Panc1 (cell line): ENCODE data around the gene SMIM34. TPM values are rescaled to one million over a fixed set of nuclear protein-coding genes. Genes with fewer than 3 reads are reported as not detected.
"Not testable (repeated sequence)": the region's sequence is repeated elsewhere in the genome, so short reads cannot be mapped to it uniquely, and the experiment has no call there.

Source experiments
- ATAC-seq: fragments of 200-7000 bp; cut with Tn5 transposase; 2 replicates; pipeline ENCODE4 v1.9.1; 2020; ENCODE audit warnings: mild to moderate bottlenecking, moderate library complexity
- BruUV-seq: library from RNA; stranded (reverse); fragments of 400-500 nt; replicated peaks from 2 replicates; lab custom pipeline; 2021; lab: Mats Ljungman, UMichigan
- CTCF ChIA-PET: fragments of 300-600 bp; sonication (Branson Sonifier 250); formaldehyde crosslinking; loops from one replicate; lab custom pipeline; 2022; ENCODE audit warnings: antibody characterized with exemption; lab: Charles Lee
- POLR2A ChIA-PET: fragments of 300-600 bp; sonication (Branson Sonifier 250); formaldehyde crosslinking; loops from one replicate; lab custom pipeline; 2022; ENCODE audit warnings: antibody characterized with exemption; lab: Charles Lee
- DNase-seq: peaks from one replicate; pipeline ENCODE4 v3.0.0-alpha.2; 2010; ENCODE audit warnings: low read depth, low spot score
- H3K27ac ChIP-seq: 2 replicates; pipeline ENCODE4 v1.5.1; 2011; ENCODE audit warnings: mild to moderate bottlenecking, low read length, inconsistent platforms
- H3K27me3 ChIP-seq: fragments of 200-500 bp; sonication (Bioruptor generic); 2 replicates; pipeline ENCODE4 v1.6.0; 2014; ENCODE audit warnings: low read length, inconsistent platforms; ENCODE audit not compliant: control insufficient read depth, insufficient read depth
- H3K36me3 ChIP-seq: fragments of 200-500 bp; sonication (Bioruptor generic); 2 replicates; pipeline ENCODE4 v1.5.1; 2014; ENCODE audit warnings: inconsistent platforms, mild to moderate bottlenecking, low read length, moderate library complexity; ENCODE audit not compliant: control insufficient read depth, insufficient read depth
- H3K4me1 ChIP-seq: 2 replicates; pipeline ENCODE4 v1.5.1; 2011; ENCODE audit warnings: inconsistent platforms, mild to moderate bottlenecking, low read length, moderate library complexity; ENCODE audit not compliant: control insufficient read depth, insufficient read depth
- H3K4me3 ChIP-seq, 2 experiments: 2 replicates each; pipeline ENCODE4 v1.5.1; 2011 to 2012; ENCODE audit warnings: low read depth in 2 of 2, low read length in 2 of 2, mild to moderate bottlenecking in 2 of 2, inconsistent platforms in 1 of 2, moderate library complexity in 1 of 2
- H3K9me3 ChIP-seq: fragments of 200-500 bp; sonication (Bioruptor generic); 2 replicates; pipeline ENCODE4 v1.5.1; 2014; ENCODE audit warnings: low read depth, mild to moderate bottlenecking, inconsistent platforms, low read length, moderate library complexity; ENCODE audit not compliant: control insufficient read depth, insufficient read depth
- POLR2AphosphoS5 ChIP-seq: IDR thresholded peaks from 2 replicates; pipeline ENCODE4 v1.6.1; 2012; ENCODE audit warnings: mild to moderate bottlenecking, low read depth, low read length, moderate library complexity
- SIN3A ChIP-seq: IDR thresholded peaks from 2 replicates; pipeline ENCODE4 v1.6.1; 2012; ENCODE audit warnings: low read depth, mild to moderate bottlenecking, low read length, moderate library complexity, borderline replicate concordance; ENCODE audit not compliant: insufficient read depth
- TCF7L2 ChIP-seq: IDR thresholded peaks from 2 replicates; pipeline ENCODE4 v1.6.1; 2011; ENCODE audit warnings: mild to moderate bottlenecking, low read depth, low read length, inconsistent platforms
- in situ Hi-C: cut with HindIII; loops from 2 replicates; pipeline ENCODE4 v1.10.0; 2016; ENCODE audit warnings: low sequenced_read_pairs, low pct_unique_long_range_greater_than_20kb
- intact Hi-C: fragments of 100-400 bp; cut with micrococcal nuclease; formaldehyde crosslinking; loops from one replicate; pipeline ENCODE4 v1.10.0; 2022; ENCODE audit not compliant: unreplicated experiment
- total RNA-seq: library from RNA; stranded (reverse); gene quantifications from one replicate; pipeline ENCODE4 v1.2.1, GENCODE V29; 2021; ENCODE audit not compliant: unreplicated experiment
- TF ChIP-seq, protein P1 (sequence below), 2 experiments: IDR thresholded peaks; 2 replicates each; pipeline ENCODE4 v1.6.1; 2011 to 2012; ENCODE audit warnings: low read depth in 2 of 2, control low read depth in 1 of 2, low read length in 1 of 2, mild to moderate bottlenecking in 1 of 2, moderate library complexity in 1 of 2; ENCODE audit not compliant: insufficient read depth in 1 of 2
- TF ChIP-seq, protein P2 (sequence below): fragments of 450-650 bp; IDR thresholded peaks from 2 replicates; pipeline ENCODE4 v1.5.1; 2017; ENCODE audit warnings: mild to moderate bottlenecking

Gene SMIM34
- total RNA-seq, 1 experiment from 2014 or later: not detected

- H3K27ac ChIP-seq, DNase-seq, CTCF ChIA-PET, in situ Hi-C loops, POLR2A ChIA-PET, H3K9me3 ChIP-seq, H3K4me3 ChIP-seq, intact Hi-C loops, BruUV-seq, H3K36me3 ChIP-seq, H3K4me1 ChIP-seq, H3K27me3 ChIP-seq: not testable (repeated sequence)
- ATAC-seq: peak; percentile 99
Measured at GRCh38 chr21:34374940-34375618, 48.7 kb downstream of the SMIM34 start, which contains the start of gene SMIM11. Gene SMIM11 (plus strand): TSS chr21:34375507. CDS start chr21:34379505, 3,998 bp downstream.

- H3K27ac ChIP-seq, ATAC-seq, intact Hi-C loops, CTCF ChIA-PET, H3K4me1 ChIP-seq, DNase-seq, H3K4me3 ChIP-seq, H3K9me3 ChIP-seq, H3K27me3 ChIP-seq, POLR2A ChIA-PET, BruUV-seq, H3K36me3 ChIP-seq, in situ Hi-C loops: not testable (repeated sequence)
Measured at GRCh38 chr21:34374462-34374861, 49.3 kb downstream of the SMIM34 start.

GRCh38 chr21:34372321-34372720 lies 51.4 kb downstream of the SMIM34 start:
- Histone ChIP-seq H3K4me3 (no peak overlapping the region), H3K27ac (no peak overlapping the region), H3K9me3 (no peaks in the 10 kb centered on the region), H3K27me3 (no peaks in the 10 kb centered on the region), H3K36me3 (no peaks in the 10 kb centered on the region), H3K4me1 (no peaks in the 10 kb centered on the region)
- ATAC-seq (no peak), DNase-seq (no peak)
- ChIA-PET CTCF (no interaction called here), POLR2A (no interaction called here)
- intact Hi-C loops (no loop called here), in situ Hi-C loops (no loop called here)
- no peak for TF ChIP-seq TCF7L2
- no peak for TF ChIP-seq POLR2AphosphoS5
- TF ChIP-seq SIN3A: no peak
- TF ChIP-seq, protein P1, sequence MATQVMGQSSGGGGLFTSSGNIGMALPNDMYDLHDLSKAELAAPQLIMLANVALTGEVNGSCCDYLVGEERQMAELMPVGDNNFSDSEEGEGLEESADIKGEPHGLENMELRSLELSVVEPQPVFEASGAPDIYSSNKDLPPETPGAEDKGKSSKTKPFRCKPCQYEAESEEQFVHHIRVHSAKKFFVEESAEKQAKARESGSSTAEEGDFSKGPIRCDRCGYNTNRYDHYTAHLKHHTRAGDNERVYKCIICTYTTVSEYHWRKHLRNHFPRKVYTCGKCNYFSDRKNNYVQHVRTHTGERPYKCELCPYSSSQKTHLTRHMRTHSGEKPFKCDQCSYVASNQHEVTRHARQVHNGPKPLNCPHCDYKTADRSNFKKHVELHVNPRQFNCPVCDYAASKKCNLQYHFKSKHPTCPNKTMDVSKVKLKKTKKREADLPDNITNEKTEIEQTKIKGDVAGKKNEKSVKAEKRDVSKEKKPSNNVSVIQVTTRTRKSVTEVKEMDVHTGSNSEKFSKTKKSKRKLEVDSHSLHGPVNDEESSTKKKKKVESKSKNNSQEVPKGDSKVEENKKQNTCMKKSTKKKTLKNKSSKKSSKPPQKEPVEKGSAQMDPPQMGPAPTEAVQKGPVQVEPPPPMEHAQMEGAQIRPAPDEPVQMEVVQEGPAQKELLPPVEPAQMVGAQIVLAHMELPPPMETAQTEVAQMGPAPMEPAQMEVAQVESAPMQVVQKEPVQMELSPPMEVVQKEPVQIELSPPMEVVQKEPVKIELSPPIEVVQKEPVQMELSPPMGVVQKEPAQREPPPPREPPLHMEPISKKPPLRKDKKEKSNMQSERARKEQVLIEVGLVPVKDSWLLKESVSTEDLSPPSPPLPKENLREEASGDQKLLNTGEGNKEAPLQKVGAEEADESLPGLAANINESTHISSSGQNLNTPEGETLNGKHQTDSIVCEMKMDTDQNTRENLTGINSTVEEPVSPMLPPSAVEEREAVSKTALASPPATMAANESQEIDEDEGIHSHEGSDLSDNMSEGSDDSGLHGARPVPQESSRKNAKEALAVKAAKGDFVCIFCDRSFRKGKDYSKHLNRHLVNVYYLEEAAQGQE (IDR thresholded peaks at IDR 0.05; ENCODE audit: insufficient read depth in 1 of 2, low read depth in 2 of 2, low read length in 1 of 2): no peak
- TF ChIP-seq, protein P2, sequence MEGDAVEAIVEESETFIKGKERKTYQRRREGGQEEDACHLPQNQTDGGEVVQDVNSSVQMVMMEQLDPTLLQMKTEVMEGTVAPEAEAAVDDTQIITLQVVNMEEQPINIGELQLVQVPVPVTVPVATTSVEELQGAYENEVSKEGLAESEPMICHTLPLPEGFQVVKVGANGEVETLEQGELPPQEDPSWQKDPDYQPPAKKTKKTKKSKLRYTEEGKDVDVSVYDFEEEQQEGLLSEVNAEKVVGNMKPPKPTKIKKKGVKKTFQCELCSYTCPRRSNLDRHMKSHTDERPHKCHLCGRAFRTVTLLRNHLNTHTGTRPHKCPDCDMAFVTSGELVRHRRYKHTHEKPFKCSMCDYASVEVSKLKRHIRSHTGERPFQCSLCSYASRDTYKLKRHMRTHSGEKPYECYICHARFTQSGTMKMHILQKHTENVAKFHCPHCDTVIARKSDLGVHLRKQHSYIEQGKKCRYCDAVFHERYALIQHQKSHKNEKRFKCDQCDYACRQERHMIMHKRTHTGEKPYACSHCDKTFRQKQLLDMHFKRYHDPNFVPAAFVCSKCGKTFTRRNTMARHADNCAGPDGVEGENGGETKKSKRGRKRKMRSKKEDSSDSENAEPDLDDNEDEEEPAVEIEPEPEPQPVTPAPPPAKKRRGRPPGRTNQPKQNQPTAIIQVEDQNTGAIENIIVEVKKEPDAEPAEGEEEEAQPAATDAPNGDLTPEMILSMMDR: no peak
- no TSS peak for BruUV-seq
